Stimulated activated memory B cell treated with anti-CD40 and anti-IgM and Interleukin-4, amounts not matched to agents 10 μg/mL and 1 μg/mL and 100 μg/mL, for 72 hours (primary cell): ENCODE measurements around the gene C2orf68.

Experiments
- ATAC-seq: fragments of 150-1000 bp; cut with Tn5 transposase; 2 replicates; pipeline ENCODE4 v1.10.0; 2021
- H3K27ac Mint-ChIP-seq: one replicate; pipeline ENCODE4 v1.8.0; 2022; ENCODE audit warnings: mild to moderate bottlenecking, mixed read lengths
- H3K27me3 Mint-ChIP-seq: one replicate; pipeline ENCODE4 v1.8.0; 2022; ENCODE audit warnings: mixed read lengths
- H3K36me3 Mint-ChIP-seq: one replicate; pipeline ENCODE4 v1.8.0; 2022; ENCODE audit warnings: mixed read lengths
- H3K4me1 Mint-ChIP-seq: one replicate; pipeline ENCODE4 v1.8.0; 2022; ENCODE audit warnings: mixed read lengths
- H3K4me3 Mint-ChIP-seq: one replicate; pipeline ENCODE4 v1.8.0; 2022; ENCODE audit warnings: mild to moderate bottlenecking, moderate library complexity, mixed read lengths
- H3K9me3 Mint-ChIP-seq: one replicate; pipeline ENCODE4 v1.8.0; 2022; ENCODE audit warnings: mixed read lengths

Gene C2orf68

DNA sequence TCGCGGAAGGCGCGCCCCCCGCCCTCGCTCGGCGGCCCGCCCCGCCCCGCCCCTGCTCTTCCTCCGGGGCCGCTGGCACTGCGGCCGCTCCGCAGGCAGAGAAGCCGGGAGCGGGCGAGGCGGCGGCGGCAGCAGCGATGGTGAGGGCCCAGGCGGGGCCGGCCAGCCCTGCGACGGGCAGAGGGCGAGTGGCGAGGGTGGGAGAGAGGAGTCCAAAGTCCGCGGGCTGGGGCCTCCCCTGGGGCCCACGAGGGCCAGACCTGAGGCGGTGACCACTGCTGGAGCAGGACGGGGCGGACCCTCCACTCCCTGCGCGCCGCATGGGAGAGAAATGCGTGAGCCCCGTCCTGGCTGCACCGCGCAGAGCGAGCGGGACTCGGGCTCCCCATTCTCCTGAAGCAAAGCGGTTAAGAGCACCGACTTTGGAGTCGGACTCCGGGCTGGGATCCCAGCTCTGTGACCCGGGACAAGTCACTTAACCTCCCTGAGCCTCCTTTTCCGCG, 27.5 kb downstream of the C2orf68 start, which contains the start of gene VAMP5:
Gene VAMP5, plus strand, starts transcription at position 78 of the 503 bp plus-strand sequence. Its CDS starts 60 bp downstream, at position 138.
- Mint-ChIP-seq H3K36me3 (peaks cover 33% of the 10 kb centered on the region), H3K27me3 (no peaks in the 10 kb centered on the region), H3K27ac (peak within 1 kb of the TSS; percentile 69), H3K4me1 (peaks cover 54% of the 10 kb centered on the region), H3K4me3 (peak within 1 kb of the TSS; percentile 77), H3K9me3 (no peaks in the 10 kb centered on the region)
- ATAC-seq = peak; percentile 70

- no peak for ATAC-seq
- H3K27me3 Mint-ChIP-seq = no peaks in the 10 kb centered on the region
Measured at GRCh38 chr2:85583667-85584353, 28.1 kb downstream of the C2orf68 start.

DNA sequence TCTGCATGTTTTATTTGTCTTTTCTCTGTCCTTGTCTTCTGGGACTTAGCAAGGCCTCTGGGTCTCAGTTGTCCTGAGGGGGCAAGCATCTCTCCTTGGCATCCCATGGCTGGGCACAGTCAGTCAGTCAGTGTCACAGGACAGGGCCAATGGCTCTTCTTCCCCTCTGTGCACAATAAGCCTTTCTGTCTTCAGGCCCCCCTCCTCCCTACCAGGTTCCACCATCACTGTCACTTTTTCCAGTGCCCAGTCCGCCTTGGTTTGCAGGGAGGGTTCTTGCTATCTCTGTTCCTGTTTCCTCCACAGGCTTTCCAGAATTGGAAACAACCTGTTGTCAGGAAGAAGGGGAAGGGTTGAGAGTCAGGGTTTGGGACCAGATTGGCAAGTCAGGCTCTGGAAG, 29.4 kb downstream of the C2orf68 start:
- H3K4me1 Mint-ChIP-seq = peaks cover 66% of the 10 kb centered on the region
- H3K27ac Mint-ChIP-seq = peak overlapping the region; percentile 69
- H3K36me3 Mint-ChIP-seq = peaks cover 41% of the 10 kb centered on the region
- no peak for ATAC-seq
- no peaks in the 10 kb centered on the region for H3K27me3 Mint-ChIP-seq
- H3K9me3 Mint-ChIP-seq = no peaks in the 10 kb centered on the region
- no peak overlapping the region for H3K4me3 Mint-ChIP-seq

More at GRCh38 chr2:85583667-85584353, 28.1 kb downstream of the C2orf68 start:
- peaks cover 38% of the 10 kb centered on the region for H3K36me3 Mint-ChIP-seq
- H3K9me3 Mint-ChIP-seq = no peaks in the 10 kb centered on the region
- peaks cover 60% of the 10 kb centered on the region for H3K4me1 Mint-ChIP-seq
- peak overlapping the region; percentile 69 for H3K27ac Mint-ChIP-seq
- H3K4me3 Mint-ChIP-seq = peak overlapping the region; percentile 77

DNA sequence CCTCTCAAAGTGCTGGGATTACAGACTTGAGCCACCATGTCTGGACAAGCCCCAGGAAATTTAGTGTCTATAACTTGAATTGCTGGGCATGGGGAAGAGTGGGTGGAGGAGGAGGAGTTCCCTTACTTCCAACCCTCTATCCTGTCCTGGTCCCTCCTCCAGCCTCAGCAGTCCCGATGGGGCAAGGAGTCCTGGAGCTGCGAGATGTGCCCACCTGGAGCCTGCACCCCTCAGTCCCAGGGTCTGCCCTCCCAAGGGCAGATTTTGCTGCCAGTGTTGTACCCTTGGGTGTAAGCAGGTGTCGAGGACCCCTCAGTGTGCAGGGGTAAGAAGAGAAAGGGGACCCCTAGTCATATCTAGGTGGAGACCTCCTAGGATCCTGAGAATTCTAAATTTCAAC, 31.7 kb downstream of the C2orf68 start:
- Mint-ChIP-seq H3K4me3 (no peak overlapping the region), H3K27me3 (no peaks in the 10 kb centered on the region), H3K27ac (peak overlapping the region; percentile 88), H3K36me3 (peaks cover 38% of the 10 kb centered on the region), H3K4me1 (peaks cover 55% of the 10 kb centered on the region), H3K9me3 (no peaks in the 10 kb centered on the region)
- no peak for ATAC-seq

DNA sequence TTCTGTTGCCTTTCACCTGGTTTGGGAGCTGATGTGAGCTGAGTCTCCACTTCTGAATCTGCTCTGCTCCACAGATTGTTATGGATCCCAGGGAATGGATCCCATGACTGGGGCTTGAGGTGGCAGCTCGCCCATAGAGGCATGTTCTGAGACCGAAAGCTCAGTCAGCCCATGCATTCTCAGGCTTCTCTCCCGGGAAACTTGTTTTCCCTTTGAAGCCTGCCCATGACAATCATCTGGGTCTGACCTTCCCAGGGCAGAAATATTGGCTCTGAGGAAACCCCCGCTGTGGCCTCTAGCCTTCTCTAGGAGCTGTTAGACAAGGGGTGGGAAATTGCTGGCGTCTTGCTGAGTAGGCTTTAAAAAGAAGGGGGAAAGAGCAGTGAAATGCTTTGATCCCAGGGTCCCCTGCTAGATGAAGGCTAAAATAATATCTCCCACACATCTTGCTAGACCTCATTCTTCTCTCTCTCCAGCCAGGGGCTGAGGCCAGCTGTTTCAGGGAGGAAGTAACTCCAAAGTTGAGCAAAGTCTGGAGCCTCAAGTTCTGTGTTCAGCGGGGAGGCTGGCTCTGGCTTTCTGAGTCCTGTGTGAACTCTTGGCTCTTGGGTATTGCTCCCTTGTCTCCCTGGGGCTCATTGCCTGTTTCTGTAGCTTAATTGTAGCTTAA, 32.5 kb downstream of the C2orf68 start:
- no peak for ATAC-seq
- no peaks in the 10 kb centered on the region for H3K9me3 Mint-ChIP-seq
- peak overlapping the region; percentile 88 for H3K27ac Mint-ChIP-seq
- peak overlapping the region; percentile 90 for H3K4me3 Mint-ChIP-seq
- peaks cover 48% of the 10 kb centered on the region for H3K4me1 Mint-ChIP-seq
- no peaks in the 10 kb centered on the region for H3K27me3 Mint-ChIP-seq
- H3K36me3 Mint-ChIP-seq = peaks cover 36% of the 10 kb centered on the region

GRCh38 chr2:85578243-85579180, 33.4 kb downstream of the C2orf68 start:
- H3K27ac Mint-ChIP-seq = peak overlapping the region; percentile 88
- peak overlapping the region; percentile 90 for H3K4me3 Mint-ChIP-seq
- no peaks in the 10 kb centered on the region for H3K9me3 Mint-ChIP-seq
- peak; percentile 81 for ATAC-seq
- H3K36me3 Mint-ChIP-seq = peaks cover 36% of the 10 kb centered on the region
- H3K4me1 Mint-ChIP-seq = peaks cover 44% of the 10 kb centered on the region
- H3K27me3 Mint-ChIP-seq = no peaks in the 10 kb centered on the region

- H3K4me3 Mint-ChIP-seq = peak within 1 kb of the TSS; percentile 90
- no peaks in the 10 kb centered on the region for H3K27me3 Mint-ChIP-seq
- H3K36me3 Mint-ChIP-seq = peaks cover 32% of the 10 kb centered on the region
- H3K27ac Mint-ChIP-seq = peak within 1 kb of the TSS; percentile 88
- peak; percentile 84 for ATAC-seq
- no peaks in the 10 kb centered on the region for H3K9me3 Mint-ChIP-seq
- H3K4me1 Mint-ChIP-seq = peaks cover 38% of the 10 kb centered on the region
Measured at GRCh38 chr2:85577386-85578242, 34.3 kb downstream of the C2orf68 start, which contains the start of gene VAMP8. TSS of gene VAMP8 (plus strand) at chr2:85577586. CDS start at chr2:85577647, 61 bp downstream.

DNA sequence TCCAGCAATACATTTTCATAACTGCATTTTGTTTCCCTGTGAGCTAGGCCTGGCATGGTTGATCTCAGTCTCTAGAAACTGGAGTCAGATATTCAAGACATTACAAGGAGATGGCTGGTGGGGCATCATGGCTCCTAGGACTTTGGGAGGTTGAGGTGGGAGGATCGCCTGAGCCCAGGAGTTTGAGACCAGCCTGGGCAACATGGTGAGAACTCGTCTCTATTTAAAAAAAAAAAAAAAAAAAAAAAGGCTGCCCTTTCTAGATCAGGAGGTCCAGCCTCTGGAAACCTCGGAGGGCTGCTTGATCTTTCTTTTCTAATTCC, 34.8 kb downstream of the C2orf68 start:
- Mint-ChIP-seq H3K27ac (peak overlapping the region; percentile 88), H3K9me3 (no peaks in the 10 kb centered on the region), H3K36me3 (peaks cover 26% of the 10 kb centered on the region), H3K4me1 (peaks cover 32% of the 10 kb centered on the region), H3K4me3 (peak overlapping the region; percentile 90), H3K27me3 (no peaks in the 10 kb centered on the region)
- no peak for ATAC-seq

GRCh38 chr2:85575739-85576138, 36.1 kb downstream of the C2orf68 start:
- no peak overlapping the region for H3K4me3 Mint-ChIP-seq
- no peaks in the 10 kb centered on the region for H3K9me3 Mint-ChIP-seq
- H3K27me3 Mint-ChIP-seq = no peaks in the 10 kb centered on the region
- H3K4me1 Mint-ChIP-seq = peaks cover 27% of the 10 kb centered on the region
- ATAC-seq = no peak
- H3K27ac Mint-ChIP-seq = no peak overlapping the region
- H3K36me3 Mint-ChIP-seq = peaks cover 17% of the 10 kb centered on the region

GRCh38 chr2:85566265-85566664, 45.6 kb downstream of the C2orf68 start:
- Mint-ChIP-seq H3K27ac (no peak overlapping the region), H3K27me3 (no peaks in the 10 kb centered on the region), H3K4me1 (peaks cover 22% of the 10 kb centered on the region), H3K4me3 (no peak overlapping the region), H3K9me3 (no peaks in the 10 kb centered on the region), H3K36me3 (no peaks in the 10 kb centered on the region)
- no peak for ATAC-seq

DNA sequence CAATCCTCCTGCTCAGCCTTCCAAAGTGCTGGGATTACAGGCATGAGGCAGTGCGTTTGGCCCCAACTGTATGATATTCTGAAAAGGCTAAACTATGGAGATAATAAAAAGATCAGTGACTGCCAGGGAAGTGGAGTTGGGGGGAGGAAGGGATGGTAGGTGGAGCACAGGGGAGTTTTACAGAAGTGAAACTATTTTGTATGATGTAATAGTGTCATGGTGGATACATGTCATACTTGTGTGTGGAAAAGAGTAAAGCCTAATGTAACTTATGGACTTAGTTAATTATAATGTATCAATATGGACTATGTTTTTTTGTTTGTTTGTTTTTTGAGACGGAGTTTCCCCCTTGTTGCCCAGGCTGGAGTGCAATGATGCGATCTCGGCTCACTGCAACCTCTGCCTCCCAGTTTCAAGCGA, 47.7 kb downstream of the C2orf68 start:
- no peak overlapping the region for H3K4me3 Mint-ChIP-seq
- H3K27me3 Mint-ChIP-seq = no peaks in the 10 kb centered on the region
- H3K27ac Mint-ChIP-seq = peak overlapping the region; percentile 53
- no peaks in the 10 kb centered on the region for H3K9me3 Mint-ChIP-seq
- peaks cover 42% of the 10 kb centered on the region for H3K4me1 Mint-ChIP-seq
- no peak for ATAC-seq
- H3K36me3 Mint-ChIP-seq = no peaks in the 10 kb centered on the region

DNA sequence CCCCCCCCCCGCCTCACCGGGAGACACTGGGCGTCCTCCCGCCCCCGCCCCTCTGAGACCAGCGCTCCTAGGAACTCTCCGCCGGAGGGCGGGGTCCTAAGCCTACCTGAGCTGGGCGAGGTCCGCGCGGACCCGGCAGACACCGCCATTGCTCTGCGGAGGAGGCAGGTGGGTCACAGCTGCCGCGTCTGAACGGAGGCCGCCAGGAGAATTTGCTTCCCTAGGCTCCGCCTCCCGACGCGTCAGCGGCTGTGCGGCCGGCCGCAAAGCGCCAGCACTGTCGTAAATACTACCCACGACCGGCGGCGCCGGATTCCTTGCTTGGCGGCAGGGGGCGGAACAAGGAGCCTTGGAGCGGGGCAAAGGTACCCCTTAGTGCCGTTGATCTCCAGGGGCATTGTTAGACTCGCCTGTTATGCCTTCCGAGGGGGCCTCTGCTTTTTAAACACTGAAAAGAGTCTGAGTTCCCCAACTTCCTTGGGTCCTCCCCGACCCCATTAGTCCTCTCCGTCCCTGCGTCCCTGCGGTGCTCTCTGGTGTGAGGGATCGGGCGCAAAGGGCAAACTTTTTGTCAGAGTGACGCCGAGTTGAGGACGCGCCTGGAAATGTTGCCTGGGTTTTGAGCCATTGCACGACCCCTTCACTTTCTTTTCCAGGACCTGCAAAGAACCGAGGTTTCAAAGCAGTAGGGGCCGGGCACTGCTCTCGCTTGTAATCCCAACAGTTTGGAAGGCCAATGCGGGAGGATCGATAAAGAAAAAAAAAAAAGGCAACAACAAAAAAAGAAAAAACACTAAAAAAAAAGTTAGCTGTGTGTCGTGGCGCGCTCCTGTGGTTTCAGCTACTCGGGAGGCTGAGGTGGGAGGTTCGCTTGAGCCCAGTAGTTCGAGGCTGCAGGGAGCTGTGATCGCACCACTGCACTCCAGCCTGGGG, 50.3 kb downstream of the C2orf68 start, which contains the start of gene GGCX:
Gene GGCX, minus strand, starts transcription at position 214 of the 933 bp plus-strand sequence. Its CDS starts 65 bp downstream, at position 149.
- no peaks in the 10 kb centered on the region for H3K27me3 Mint-ChIP-seq
- peak within 1 kb of the TSS; percentile 97 for H3K27ac Mint-ChIP-seq
- peaks cover 11% of the 10 kb centered on the region for H3K36me3 Mint-ChIP-seq
- H3K4me1 Mint-ChIP-seq = peaks cover 51% of the 10 kb centered on the region
- H3K4me3 Mint-ChIP-seq = peak within 1 kb of the TSS; percentile 96
- peak; percentile 97 for ATAC-seq
- H3K9me3 Mint-ChIP-seq = no peaks in the 10 kb centered on the region

DNA sequence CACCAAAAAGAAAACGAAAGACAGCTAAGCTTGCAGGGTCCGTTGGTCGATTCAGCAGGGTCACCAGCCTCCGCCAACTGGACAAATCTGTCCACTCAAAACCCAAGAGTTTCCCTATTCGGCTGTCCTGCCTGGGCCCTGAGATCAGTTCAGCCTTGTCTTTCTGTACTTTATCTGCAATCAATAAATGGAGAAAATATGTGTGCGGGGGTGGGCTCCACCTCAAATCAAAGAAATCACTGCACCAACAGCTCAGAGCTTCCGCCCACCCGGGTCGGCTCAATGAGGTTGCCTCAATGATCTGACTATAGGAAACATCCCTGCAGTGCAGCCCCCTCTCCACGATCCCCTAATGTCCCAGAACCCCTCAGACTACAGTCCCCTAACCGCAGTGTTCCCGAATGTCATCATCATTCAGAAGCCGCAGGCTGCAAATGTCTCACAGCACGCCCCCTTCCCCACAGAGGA, 51.0 kb downstream of the C2orf68 start:
- peak overlapping the region; percentile 97 for H3K27ac Mint-ChIP-seq
- H3K27me3 Mint-ChIP-seq = no peaks in the 10 kb centered on the region
- H3K9me3 Mint-ChIP-seq = no peaks in the 10 kb centered on the region
- H3K4me1 Mint-ChIP-seq = peaks cover 51% of the 10 kb centered on the region
- peak overlapping the region; percentile 96 for H3K4me3 Mint-ChIP-seq
- H3K36me3 Mint-ChIP-seq = peaks cover 15% of the 10 kb centered on the region
- peak; percentile 16 for ATAC-seq
